Spinal cord (tissue), 10 donors: ENCODE results near the gene ENG. TPM values are rescaled to one million over a fixed set of nuclear protein-coding genes. Genes with fewer than 3 reads are reported as not detected.

Source experiments
- DNase-seq, 6 donors: peaks; one replicate each; pipeline versions ENCODE4 v3.0.0 to v3.0.0-alpha.2; 2013 to 2015; ENCODE audit warnings: low spot score in 6 of 6, low read depth in 4 of 6
- H3K27ac ChIP-seq: one replicate; pipeline ENCODE4 v1.5.1; 2013; ENCODE audit warnings: low read depth, low read length, control low read depth
- H3K27me3 ChIP-seq: one replicate; pipeline ENCODE4 v1.6.1; 2013; ENCODE audit warnings: low read length; ENCODE audit not compliant: control insufficient read depth, insufficient read depth
- H3K36me3 ChIP-seq: one replicate; pipeline ENCODE4 v1.6.1; 2013; ENCODE audit warnings: low read length; ENCODE audit not compliant: control insufficient read depth, insufficient read depth
- H3K4me1 ChIP-seq: one replicate; pipeline ENCODE4 v1.6.1; 2013; ENCODE audit warnings: low read length; ENCODE audit not compliant: control insufficient read depth, insufficient read depth
- H3K4me3 ChIP-seq: one replicate; pipeline ENCODE4 v1.5.1; 2013; ENCODE audit warnings: low read depth, low read length, control low read depth
- H3K9me3 ChIP-seq: one replicate; pipeline ENCODE4 v1.6.1; 2013; ENCODE audit warnings: low read length; ENCODE audit not compliant: control insufficient read depth, insufficient read depth
- WGBS: methylation state at CpG from one replicate; pipeline ENCODE4 v1.1.5; 2013; ENCODE audit warnings: missing lambda C conversion rate; ENCODE audit not compliant: insufficient coverage; 5-methylcytosine and 5-hydroxymethylcytosine counted together
- polyA plus RNA-seq, 2 donors: library from polyadenylated mRNA; unstranded; fragments of 120-200 nt; gene quantifications; one replicate each; pipeline ENCODE4 v1.2.1, GENCODE V29; 2013; ENCODE audit not compliant: insufficient read length in 2 of 2
- total RNA-seq, 2 donors: library from RNA; depleted of rRNA in 1 of 2; stranded (reverse); fragments of 120-200 nt in 1 of 2; fragments of >200 nt in 1 of 2; gene quantifications; one replicate each; pipeline versions ENCODE4 v1.2.3 to v1.2.4, GENCODE V29; 2013 to 2014
- donor health status: healthy.

ENG gene
- total and polyA plus RNA-seq, 4 donors, result 6.3 to 46.9 (median 29.6) TPM

GRCh38 chr9:127778280-127779135, 76.0 kb downstream of the ENG start, which contains the start of gene SH2D3C:
SH2D3C (minus strand) TSS chr9:127778666; CDS start chr9:127778627, 39 bp downstream.
- Histone ChIP-seq H3K27ac (peak within 1 kb of the TSS; percentile 79), H3K9me3 (no peaks in the 10 kb centered on the region), H3K36me3 (peaks cover 3% of the 10 kb centered on the region), H3K4me1 (peaks cover 50% of the 10 kb centered on the region), H3K27me3 (peaks cover 6% of the 10 kb centered on the region), H3K4me3 (no peak within 1 kb of the TSS)
- 45% methylated on average over 13 of the region's 13 CpGs for WGBS
- DNase-seq, result no peak

- H3K27ac ChIP-seq, result no peak overlapping the region
- H3K4me3 ChIP-seq, result no peak overlapping the region
These were observed 77.0 kb downstream of the ENG start for GRCh38 chr9:127777368-127777980.

GRCh38 chr9:127776924-127777289, 77.6 kb downstream of the ENG start:
- WGBS, result 86% methylated on average over 5 of the region's 5 CpGs
- H3K27ac ChIP-seq, result no peak overlapping the region
- H3K36me3 ChIP-seq, result peaks cover 3% of the 10 kb centered on the region
- H3K9me3 ChIP-seq, result no peaks in the 10 kb centered on the region
- DNase-seq, result no peak
- peak overlapping the region; percentile 29 for H3K4me3 ChIP-seq
- peaks cover 6% of the 10 kb centered on the region for H3K27me3 ChIP-seq
- peaks cover 43% of the 10 kb centered on the region for H3K4me1 ChIP-seq

More at GRCh38 chr9:127777368-127777980, 77.0 kb downstream of the ENG start:
- Histone ChIP-seq H3K4me1 (peaks cover 43% of the 10 kb centered on the region), H3K36me3 (peaks cover 3% of the 10 kb centered on the region), H3K27me3 (peaks cover 6% of the 10 kb centered on the region), H3K9me3 (no peaks in the 10 kb centered on the region)
- no peak for DNase-seq
- 90% methylated on average over 13 of the region's 18 CpGs for WGBS

- WGBS, result 51% methylated on average over 13 of the region's 15 CpGs
- peaks cover 3% of the 10 kb centered on the region for H3K36me3 ChIP-seq
- H3K9me3 ChIP-seq, result no peaks in the 10 kb centered on the region
- H3K27ac ChIP-seq, result no peak overlapping the region
- H3K27me3 ChIP-seq, result peaks cover 6% of the 10 kb centered on the region
- peaks cover 46% of the 10 kb centered on the region for H3K4me1 ChIP-seq
- DNase-seq, result peak in 1 of 6 donors; percentile 78
- H3K4me3 ChIP-seq, result peak overlapping the region; percentile 29
These were observed 78.1 kb downstream of the ENG start for GRCh38 chr9:127776195-127776923.

- Histone ChIP-seq H3K9me3 (no peaks in the 10 kb centered on the region), H3K4me1 (peaks cover 44% of the 10 kb centered on the region), H3K27ac (no peak overlapping the region), H3K27me3 (peaks cover 14% of the 10 kb centered on the region), H3K36me3 (peaks cover 3% of the 10 kb centered on the region), H3K4me3 (no peak overlapping the region)
- WGBS, result 84% methylated on average over 10 of the region's 10 CpGs
- DNase-seq, result no peak
These were observed 80.5 kb downstream of the ENG start for GRCh38 chr9:127773981-127774380.

GRCh38 chr9:127773272-127773671, 81.2 kb downstream of the ENG start:
- H3K27me3 ChIP-seq, result peaks cover 11% of the 10 kb centered on the region
- no peak overlapping the region for H3K4me3 ChIP-seq
- H3K36me3 ChIP-seq, result no peaks in the 10 kb centered on the region
- no peaks in the 10 kb centered on the region for H3K9me3 ChIP-seq
- H3K27ac ChIP-seq, result no peak overlapping the region
- DNase-seq, result no peak
- peaks cover 42% of the 10 kb centered on the region for H3K4me1 ChIP-seq
- whole genome bisulfite sequencing, result 82% methylated on average over 3 of the region's 3 CpGs

- DNase-seq, result no peak
- Histone ChIP-seq H3K4me3 (no peak overlapping the region), H3K27ac (no peak overlapping the region), H3K9me3 (no peaks in the 10 kb centered on the region), H3K4me1 (peaks cover 47% of the 10 kb centered on the region), H3K27me3 (peaks cover 11% of the 10 kb centered on the region), H3K36me3 (no peaks in the 10 kb centered on the region)
- 92% methylated on average over 2 of the region's 5 CpGs for WGBS
These were observed 81.9 kb downstream of the ENG start for GRCh38 chr9:127772603-127773002.

- WGBS, result 0% methylated on average over 5 of the region's 19 CpGs
- H3K27me3 ChIP-seq, result peaks cover 11% of the 10 kb centered on the region
- peak overlapping the region; percentile 15 for H3K27ac ChIP-seq
- H3K36me3 ChIP-seq, result no peaks in the 10 kb centered on the region
- peaks cover 49% of the 10 kb centered on the region for H3K4me1 ChIP-seq
- H3K4me3 ChIP-seq, result peak overlapping the region; percentile 63
- DNase-seq, result no peak
- H3K9me3 ChIP-seq, result no peaks in the 10 kb centered on the region
These were observed 82.8 kb downstream of the ENG start for GRCh38 chr9:127771570-127772189.

- Histone ChIP-seq H3K9me3 (no peaks in the 10 kb centered on the region), H3K27me3 (peaks cover 8% of the 10 kb centered on the region), H3K27ac (peak overlapping the region; percentile 47), H3K4me1 (peaks cover 45% of the 10 kb centered on the region), H3K4me3 (peak overlapping the region; percentile 63), H3K36me3 (no peaks in the 10 kb centered on the region)
- WGBS, result under 1% methylated on average over 41 of the region's 43 CpGs
- peak in 5 of 6 donors; percentile 72 to 99 (median 88) for DNase-seq
These were observed 83.4 kb downstream of the ENG start for GRCh38 chr9:127770905-127771569.
